ENCODE data around the gene AQP12A. TPM values are rescaled to one million over a fixed set of nuclear protein-coding genes. Genes with fewer than 3 reads are reported as not detected.

The AQP12A gene
- polyA plus RNA-seq, 4 donors = 0.57 to 1.5 (median 0.93) TPM; not detected in 1

DNA sequence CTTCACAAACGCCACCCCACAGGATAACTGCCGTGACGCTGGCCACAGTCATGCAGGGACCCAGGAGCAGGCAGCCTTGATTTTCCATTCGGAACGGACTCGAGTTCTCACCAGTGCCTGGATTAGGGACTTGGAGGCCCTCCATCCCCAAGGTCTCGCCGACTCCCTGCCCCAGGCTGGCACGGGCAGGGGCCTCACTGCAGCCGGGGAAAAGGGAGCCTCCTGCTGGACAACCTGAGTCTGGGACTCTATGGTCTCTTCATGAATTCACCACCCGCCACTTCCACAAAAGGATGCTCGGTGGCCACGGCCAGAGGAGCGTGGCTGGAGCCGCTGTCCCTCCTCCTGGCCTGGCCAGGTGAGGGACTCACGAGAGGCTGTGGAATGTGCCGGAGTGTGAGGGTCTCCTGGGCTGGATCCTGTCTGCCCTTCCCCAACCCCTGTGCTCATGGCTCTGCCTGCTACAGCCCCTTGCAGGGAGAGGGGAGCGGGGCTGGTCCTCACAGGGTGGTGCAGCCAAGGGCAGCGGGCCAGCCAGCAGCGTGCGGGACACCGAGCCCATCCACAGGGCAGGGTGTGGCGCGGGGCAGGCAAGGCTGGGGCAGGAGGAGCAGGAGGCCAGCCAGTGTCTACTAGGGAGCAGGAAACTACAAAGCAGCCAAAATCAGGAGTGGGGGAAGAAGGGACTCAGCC, 42.3 kb downstream of the AQP12A start:
- DNase-seq (ENCODE audit: low read depth in 4 of 4, low spot score in 2 of 4) = no peak

- DNase-seq (ENCODE audit: low read depth in 4 of 4, low spot score in 2 of 4) = no peak
These were observed 43.1 kb downstream of the AQP12A start for GRCh38 chr2:240734756-240735155.

- no peak for DNase-seq (ENCODE audit: low read depth in 4 of 4, low spot score in 2 of 4)
These were observed 43.8 kb downstream of the AQP12A start for GRCh38 chr2:240735476-240735875.

GRCh38 chr2:240736281-240737250, 44.9 kb downstream of the AQP12A start:
- DNase-seq (ENCODE audit: low read depth in 4 of 4, low spot score in 2 of 4) = no peak

GRCh38 chr2:240737512-240737911, 45.8 kb downstream of the AQP12A start:
- DNase-seq (ENCODE audit: low read depth in 4 of 4, low spot score in 2 of 4) = no peak

DNA sequence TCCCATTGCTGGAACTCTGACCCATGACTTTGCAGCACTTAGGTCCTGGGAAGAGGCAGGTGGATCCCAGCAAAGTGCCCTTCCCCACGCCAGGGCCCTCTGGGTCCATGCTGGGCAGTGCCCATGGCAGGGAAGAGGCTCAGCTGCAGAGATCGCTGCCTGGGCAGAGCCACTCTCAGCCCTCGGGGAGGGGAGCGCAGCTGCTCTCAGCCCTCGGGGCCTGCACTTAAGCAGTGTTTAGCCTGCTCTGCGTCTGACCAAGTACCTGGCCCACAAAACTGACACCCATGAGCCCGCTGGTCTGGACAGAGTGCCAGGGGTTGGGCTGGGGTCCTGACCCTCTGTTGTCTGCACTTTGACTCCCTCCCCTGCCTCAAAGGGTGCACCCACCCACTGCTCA, 46.3 kb downstream of the AQP12A start:
- no peak for DNase-seq (ENCODE audit: low read depth in 4 of 4, low spot score in 2 of 4)

- no peak for DNase-seq (ENCODE audit: low read depth in 4 of 4, low spot score in 2 of 4)
These were observed 48.1 kb downstream of the AQP12A start for GRCh38 chr2:240739797-240740196.

- no peak for DNase-seq (ENCODE audit: low read depth in 4 of 4, low spot score in 2 of 4)
These were observed 49.4 kb downstream of the AQP12A start for GRCh38 chr2:240741091-240741490.

DNA sequence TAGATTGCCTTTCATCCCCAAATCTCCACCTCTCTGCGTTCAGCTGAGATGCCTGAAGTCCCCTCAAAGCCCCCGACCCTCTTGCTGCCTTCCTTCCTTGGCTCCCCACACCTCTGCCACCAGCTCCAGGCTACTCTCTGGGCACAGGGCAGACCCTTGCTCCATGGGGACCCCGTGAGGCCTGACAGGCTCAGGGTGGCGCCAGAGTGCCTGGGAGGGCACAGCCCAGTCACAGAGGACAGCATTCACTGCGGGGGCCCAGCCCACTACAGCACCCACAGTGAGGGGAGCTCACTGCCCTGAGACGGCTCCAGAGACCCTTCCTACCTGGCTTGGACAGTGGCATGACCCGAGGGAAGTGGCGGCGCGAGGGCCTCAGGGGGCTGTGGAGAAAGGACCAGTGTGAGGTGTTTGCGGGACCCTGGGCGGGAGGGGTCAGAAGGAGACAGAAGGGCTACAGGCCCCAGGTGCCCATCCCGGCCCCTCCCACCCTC, 51.0 kb downstream of the AQP12A start:
- DNase-seq (ENCODE audit: low read depth in 4 of 4, low spot score in 2 of 4) = no peak

- DNase-seq (ENCODE audit: low read depth in 4 of 4, low spot score in 2 of 4) = no peak
These were observed 53.8 kb downstream of the AQP12A start for GRCh38 chr2:240745456-240745855.

DNA sequence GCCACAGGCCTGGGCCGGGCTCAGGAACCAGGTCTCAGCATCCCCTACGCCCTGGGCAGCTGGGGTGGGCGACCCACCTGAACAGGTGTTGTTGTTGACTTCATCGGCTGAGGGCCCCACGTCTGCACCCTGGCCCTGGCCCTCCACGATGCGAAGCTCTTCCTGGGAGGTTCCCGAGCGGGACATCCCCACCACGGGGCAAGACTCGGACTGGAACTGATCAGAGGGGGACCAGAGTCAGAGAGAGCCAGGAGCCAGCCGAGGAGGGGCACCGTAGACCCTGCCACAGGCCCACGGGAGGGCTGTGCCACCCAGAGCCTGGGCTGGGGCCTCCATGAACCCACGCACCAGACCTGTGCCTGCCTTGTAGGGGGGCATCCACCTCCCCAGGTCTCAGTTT, 54.3 kb downstream of the AQP12A start:
- DNase-seq (ENCODE audit: low read depth in 4 of 4, low spot score in 2 of 4) = no peak

GRCh38 chr2:240746671-240747070, 55.0 kb downstream of the AQP12A start:
- DNase-seq (ENCODE audit: low read depth in 4 of 4, low spot score in 2 of 4) = no peak

DNA sequence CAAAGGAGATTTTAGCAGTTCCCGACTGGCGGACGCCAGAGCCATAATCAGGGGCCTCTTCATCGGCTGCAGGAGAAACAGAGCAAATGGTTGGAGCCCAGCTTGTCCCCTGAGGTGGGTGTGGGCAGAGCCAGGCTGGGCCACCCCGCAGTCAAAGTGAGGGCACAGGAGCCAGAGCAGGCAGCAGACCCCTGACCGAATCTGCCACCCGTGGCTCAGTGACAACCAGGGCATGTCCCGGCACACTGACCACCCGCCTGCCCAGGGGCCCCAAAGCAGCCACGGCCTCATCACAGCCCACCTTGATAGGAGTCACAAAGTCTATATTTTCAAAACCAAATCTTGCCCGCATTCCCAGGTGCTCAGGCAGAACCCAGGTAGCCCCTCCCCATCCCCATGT, 55.6 kb downstream of the AQP12A start:
- DNase-seq (ENCODE audit: low read depth in 4 of 4, low spot score in 2 of 4) = no peak

Other genes with a start within 250 kb of the AQP12A start
- 10 to 100 TPM; 10.0 to 18.6 (median 12.9) TPM for gene ANKMY1, start 133.9 kb upstream of the AQP12A start, polyA plus RNA-seq (ENCODE audit: insufficient read length in 4 of 4)
- gene DUSP28, start 131.5 kb upstream of the AQP12A start, polyA plus RNA-seq (ENCODE audit: insufficient read length in 4 of 4) = 1 to 10 TPM; 6.8 to 7.6 (median 7.4) TPM
- gene RNPEPL1, start 123.4 kb upstream of the AQP12A start, polyA plus RNA-seq (ENCODE audit: insufficient read length in 4 of 4) = 10 to 100 TPM; 25.4 to 36.9 (median 33.6) TPM
- 10 to 100 TPM; 15.3 to 39.6 (median 30.0) TPM for gene CAPN10, start 105.1 kb upstream of the AQP12A start, polyA plus RNA-seq (ENCODE audit: insufficient read length in 4 of 4)
- 1 to 10 TPM; 1.1 to 3.5 (median 2.3) TPM for gene GPR35, start 66.4 kb upstream of the AQP12A start, polyA plus RNA-seq (ENCODE audit: insufficient read length in 4 of 4)
- gene AQP12B, start 9.0 kb upstream of the AQP12A start, polyA plus RNA-seq (ENCODE audit: insufficient read length in 4 of 4) = 1 to 10 TPM in 1 of 4 donors, under 1 TPM in 3; 0.19 to 2.8 (median 0.60) TPM
- gene KIF1A, start 128.4 kb downstream of the AQP12A start, polyA plus RNA-seq (ENCODE audit: insufficient read length in 4 of 4) = 10 to 100 TPM in 3 of 4 donors, 1 to 10 TPM in 1; 7.9 to 15.8 (median 12.5) TPM
- 1 to 10 TPM in 1 of 4 donors, under 1 TPM in 2, not detected in 1; 0.08 to 1.7 (median 0.08) TPM for gene AGXT, start 177.0 kb downstream of the AQP12A start, polyA plus RNA-seq (ENCODE audit: insufficient read length in 4 of 4)
- 1 to 10 TPM; 1.3 to 4.3 (median 1.7) TPM for gene MAB21L4, start 204.3 kb downstream of the AQP12A start, polyA plus RNA-seq (ENCODE audit: insufficient read length in 4 of 4)
- under 1 TPM; 0.03 to 0.11 (median 0.08) TPM for gene CROCC2, start 214.5 kb downstream of the AQP12A start, polyA plus RNA-seq (ENCODE audit: insufficient read length in 4 of 4)

Measured in left renal cortex interstitium (tissue), 4 donors.